ENCODE measurements around the gene DUSP2. TPM values are rescaled to one million over a fixed set of nuclear protein-coding genes. Genes with fewer than 3 reads are reported as not detected.

The DUSP2 gene
- total and polyA plus RNA-seq, 7 donors, result 0.64 to 5.8 (median 2.4) TPM

DNA sequence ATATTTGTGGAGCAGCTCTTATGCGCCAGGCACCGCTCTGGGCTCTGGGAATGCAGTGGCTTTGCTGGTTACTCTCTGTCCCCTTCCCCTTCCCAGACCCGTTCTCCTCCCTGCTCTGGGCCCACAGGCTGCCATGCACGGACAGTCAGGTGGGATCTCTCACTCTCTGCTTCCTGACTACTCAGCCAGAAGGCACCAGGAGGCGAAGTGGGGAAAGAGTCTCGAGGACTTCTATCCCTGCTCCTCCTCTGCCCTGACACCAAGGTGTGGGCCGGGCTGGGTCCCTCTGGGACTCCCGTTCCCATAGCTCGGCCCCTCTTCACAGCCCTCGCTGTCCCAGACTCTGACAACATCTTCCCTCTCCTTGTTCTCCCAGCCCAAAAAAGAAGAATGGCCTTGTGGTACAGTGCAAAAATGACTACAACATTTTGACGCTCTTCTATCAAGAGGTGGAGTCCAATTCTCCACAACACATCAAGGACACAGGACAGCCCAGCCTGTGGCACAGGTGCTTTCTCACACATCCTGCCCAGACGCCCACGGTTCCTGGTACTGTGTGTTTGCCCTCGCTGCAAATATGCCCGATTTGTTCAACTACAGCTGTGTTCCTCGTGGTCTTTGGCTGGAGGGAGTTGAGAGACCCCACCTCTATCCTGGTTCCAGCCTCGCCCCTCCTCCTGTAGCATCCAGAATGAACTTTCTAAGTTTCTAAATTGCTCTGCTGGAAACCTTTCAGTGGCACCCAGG lies 14.0 kb upstream of the DUSP2 start:
- no peak for DNase-seq
- TF ChIP-seq, protein P1, sequence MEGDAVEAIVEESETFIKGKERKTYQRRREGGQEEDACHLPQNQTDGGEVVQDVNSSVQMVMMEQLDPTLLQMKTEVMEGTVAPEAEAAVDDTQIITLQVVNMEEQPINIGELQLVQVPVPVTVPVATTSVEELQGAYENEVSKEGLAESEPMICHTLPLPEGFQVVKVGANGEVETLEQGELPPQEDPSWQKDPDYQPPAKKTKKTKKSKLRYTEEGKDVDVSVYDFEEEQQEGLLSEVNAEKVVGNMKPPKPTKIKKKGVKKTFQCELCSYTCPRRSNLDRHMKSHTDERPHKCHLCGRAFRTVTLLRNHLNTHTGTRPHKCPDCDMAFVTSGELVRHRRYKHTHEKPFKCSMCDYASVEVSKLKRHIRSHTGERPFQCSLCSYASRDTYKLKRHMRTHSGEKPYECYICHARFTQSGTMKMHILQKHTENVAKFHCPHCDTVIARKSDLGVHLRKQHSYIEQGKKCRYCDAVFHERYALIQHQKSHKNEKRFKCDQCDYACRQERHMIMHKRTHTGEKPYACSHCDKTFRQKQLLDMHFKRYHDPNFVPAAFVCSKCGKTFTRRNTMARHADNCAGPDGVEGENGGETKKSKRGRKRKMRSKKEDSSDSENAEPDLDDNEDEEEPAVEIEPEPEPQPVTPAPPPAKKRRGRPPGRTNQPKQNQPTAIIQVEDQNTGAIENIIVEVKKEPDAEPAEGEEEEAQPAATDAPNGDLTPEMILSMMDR (IDR thresholded peaks at IDR 0.05), result no peak
- no peaks in the 10 kb centered on the region for H3K36me3 ChIP-seq (ENCODE audit: insufficient read depth in 1 of 2, low read depth in 1 of 2)
- ATAC-seq, result no peak
- WGBS, 3 donors, result 78 to 84% (median 83%) methylated on average over 17 of the region's 17 CpGs
- H3K27me3 ChIP-seq (ENCODE audit: insufficient read depth in 3 of 3, low read length in 2 of 3), result no peaks in the 10 kb centered on the region
- H3K27ac ChIP-seq, result no peak overlapping the region
- H3K4me1 ChIP-seq, result no peaks in the 10 kb centered on the region
- intact Hi-C loops (cut with DNase I), result no loop called here
- H3K4me3 ChIP-seq, result no peak overlapping the region
- no peaks in the 10 kb centered on the region for H3K9me3 ChIP-seq

GRCh38 chr2:96158554-96158940 lies 13.3 kb upstream of the DUSP2 start:
- Histone ChIP-seq H3K27ac (no peak overlapping the region), H3K36me3 (ENCODE audit: insufficient read depth in 1 of 2, low read depth in 1 of 2) (no peaks in the 10 kb centered on the region), H3K27me3 (ENCODE audit: insufficient read depth in 3 of 3, low read length in 2 of 3) (no peaks in the 10 kb centered on the region), H3K4me3 (no peak overlapping the region), H3K9me3 (no peaks in the 10 kb centered on the region), H3K4me1 (no peaks in the 10 kb centered on the region)
- DNase-seq (no peak), ATAC-seq (no peak)
- TF ChIP-seq, protein P1 (IDR thresholded peaks at IDR 0.05), result no peak
- intact Hi-C loops (cut with DNase I), result no loop called here
- 66 to 81% (median 67%) methylated on average over 13 to 14 of the region's 14 CpGs for WGBS, 3 donors

DNA sequence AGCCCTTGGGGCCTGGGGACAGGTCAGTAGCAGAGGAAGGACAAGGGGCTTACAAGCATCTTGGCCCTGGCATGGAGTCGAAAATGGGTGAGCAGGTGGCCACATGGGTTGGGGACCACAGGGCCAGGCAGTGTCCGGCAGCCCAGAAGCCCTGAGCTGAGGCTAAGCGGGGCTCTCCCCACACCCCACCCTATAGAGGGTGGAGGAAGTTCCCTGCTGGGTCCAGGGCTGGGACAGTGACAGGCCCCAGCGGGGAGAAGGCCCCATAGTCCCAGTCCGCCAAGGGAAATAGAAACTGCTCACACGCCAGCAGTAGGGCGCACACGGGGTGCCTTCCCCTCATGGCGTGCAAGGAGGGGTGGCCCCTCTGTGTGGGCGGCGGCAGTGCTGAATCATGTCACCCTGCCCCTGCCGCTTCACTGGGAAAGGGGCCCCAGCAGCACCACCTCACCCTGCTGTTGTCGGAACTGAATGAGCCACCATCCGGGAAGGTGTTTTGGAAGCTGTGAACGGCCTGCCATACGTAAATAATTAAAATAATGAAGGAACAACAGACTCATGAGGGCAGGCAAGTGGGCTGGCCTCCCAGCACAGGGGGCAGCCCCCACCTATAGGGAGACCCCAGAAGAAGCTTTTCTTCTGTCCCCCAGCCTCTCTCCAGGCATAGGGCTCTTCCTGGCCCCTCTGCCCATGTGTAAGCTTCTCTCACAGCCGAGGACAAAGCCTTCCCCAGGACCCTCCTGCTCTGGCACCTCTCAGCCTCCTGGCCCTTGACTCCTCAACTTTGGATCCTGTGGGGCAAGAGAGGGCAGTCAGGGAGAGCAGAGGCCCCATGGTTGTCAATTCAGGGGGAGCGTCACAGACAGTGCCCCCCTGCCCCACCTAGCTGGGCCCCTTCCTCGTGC lies 12.7 kb upstream of the DUSP2 start:
- DNase-seq, result peak in 1 of 2 donors; percentile 42
- Histone ChIP-seq H3K9me3 (no peaks in the 10 kb centered on the region), H3K27ac (no peak overlapping the region), H3K4me1 (no peaks in the 10 kb centered on the region), H3K4me3 (no peak overlapping the region), H3K27me3 (ENCODE audit: insufficient read depth in 3 of 3, low read length in 2 of 3) (no peaks in the 10 kb centered on the region), H3K36me3 (ENCODE audit: insufficient read depth in 1 of 2, low read depth in 1 of 2) (no peaks in the 10 kb centered on the region)
- 72 to 84% (median 82%) methylated on average over 19 of the region's 19 CpGs for WGBS, 3 donors
- TF ChIP-seq, protein P1 (IDR thresholded peaks at IDR 0.05), result no peak
- ATAC-seq, result no peak
- intact Hi-C loops (cut with DNase I), result no loop called here

DNA sequence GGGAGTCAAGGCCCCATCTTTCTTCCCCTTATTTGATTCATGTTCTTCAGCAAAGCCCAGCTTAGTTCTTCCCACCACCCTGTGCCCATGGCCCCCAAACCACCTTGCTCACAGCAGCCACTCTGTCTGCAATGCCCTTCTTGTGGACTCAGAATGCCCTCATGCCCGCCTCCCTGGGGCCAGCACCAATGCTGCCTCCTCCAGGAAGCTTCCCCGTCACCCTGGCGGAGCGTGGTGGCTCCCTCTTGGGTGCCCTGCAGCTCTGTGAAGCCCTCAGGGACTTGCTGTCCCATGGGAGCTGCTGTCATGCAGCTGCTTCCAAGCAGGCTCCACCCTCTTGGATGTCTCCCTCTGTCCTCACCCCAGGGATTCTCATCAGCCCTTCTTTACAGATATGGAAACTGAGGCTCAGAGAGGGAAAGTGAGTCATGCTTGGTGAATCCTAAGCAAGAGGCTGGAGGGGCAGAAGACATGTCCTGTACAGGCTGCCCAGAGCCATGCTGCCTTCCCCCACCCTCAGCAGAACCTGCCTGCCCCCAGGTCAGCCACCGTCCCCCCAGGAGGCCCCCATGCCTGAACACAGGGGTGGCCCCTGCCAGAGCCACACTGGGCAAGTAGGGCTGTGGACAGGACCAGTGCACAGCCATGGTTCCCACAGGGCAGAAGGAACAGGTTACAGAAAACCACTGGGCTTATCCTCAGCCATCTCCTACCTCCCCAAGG lies 11.8 kb upstream of the DUSP2 start:
- Histone ChIP-seq H3K36me3 (ENCODE audit: insufficient read depth in 1 of 2, low read depth in 1 of 2) (no peaks in the 10 kb centered on the region), H3K4me3 (no peak overlapping the region), H3K27me3 (ENCODE audit: insufficient read depth in 3 of 3, low read length in 2 of 3) (no peaks in the 10 kb centered on the region), H3K27ac (no peak overlapping the region), H3K4me1 (no peaks in the 10 kb centered on the region), H3K9me3 (no peaks in the 10 kb centered on the region)
- 89 to 97% (median 91%) methylated on average over 5 of the region's 5 CpGs for WGBS, 3 donors
- DNase-seq (peak in 1 of 2 donors; percentile 42), ATAC-seq (no peak)
- intact Hi-C loops (cut with DNase I), result no loop called here
- TF ChIP-seq, protein P1 (IDR thresholded peaks at IDR 0.05), result no peak
